Kidney epithelial cell (primary cell): ENCODE data around the gene TMTC3. TPM values are rescaled to one million over a fixed set of nuclear protein-coding genes. Genes with fewer than 3 reads are reported as not detected.
"Not testable (repeated sequence)": the region's sequence is repeated elsewhere in the genome, so short reads cannot be mapped to it uniquely, and the experiment has no call there.

Experiments used
- DNase-seq: peaks from one replicate; pipeline ENCODE4 v3.0.0-alpha.2; 2010; ENCODE audit warnings: low read depth
- H3K27me3 ChIP-seq: 2 replicates; pipeline ENCODE4 v1.6.0; 2011; ENCODE audit warnings: low read length; ENCODE audit not compliant: control insufficient read depth, insufficient read depth
- H3K36me3 ChIP-seq: 2 replicates; pipeline ENCODE4 v1.5.1; 2011; ENCODE audit warnings: low read length; ENCODE audit not compliant: control insufficient read depth, insufficient read depth
- H3K4me3 ChIP-seq: 2 replicates; pipeline ENCODE4 v1.5.1; 2011; ENCODE audit warnings: low read depth, mild to moderate bottlenecking, control low read depth, low read length
- total RNA-seq: library from RNA; depleted of rRNA; stranded (reverse); fragments of >200 nt; gene quantifications from 2 replicates; pipeline ENCODE4 v1.2.3, GENCODE V29; 2015
- TF ChIP-seq, protein P1 (sequence below): IDR thresholded peaks from 2 replicates; pipeline ENCODE4 v1.5.1; 2011; ENCODE audit warnings: mild to moderate bottlenecking, moderate library complexity, low read length, control low read depth, inconsistent platforms; ENCODE audit not compliant: insufficient read depth, poor library complexity, severe bottlenecking

The TMTC3 gene
- total RNA-seq, 1 donor from 2014 or later = 25.8 TPM

DNA sequence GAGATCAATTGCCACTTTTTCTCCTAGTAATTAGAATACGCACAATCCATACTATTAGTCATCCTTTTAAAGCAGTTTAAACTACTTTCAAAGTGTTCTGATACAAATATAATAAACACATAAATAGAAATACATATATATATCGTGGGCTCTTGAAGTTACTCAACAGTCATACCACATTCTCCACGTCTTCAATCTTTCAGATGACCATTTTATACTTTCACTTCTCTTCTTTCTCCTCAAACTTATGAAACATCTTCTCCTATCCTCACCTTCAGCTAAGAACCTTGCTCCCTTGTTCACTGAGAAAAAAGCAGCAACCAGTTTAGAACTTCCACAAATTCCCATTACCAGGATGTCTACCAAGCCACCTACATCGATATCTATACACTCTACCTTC, 19.4 kb upstream of the TMTC3 start:
- Histone ChIP-seq H3K27me3 (no peaks in the 10 kb centered on the region), H3K36me3 (no peaks in the 10 kb centered on the region), H3K4me3 (no peak overlapping the region)
- DNase-seq = no peak
- TF ChIP-seq, protein P1, sequence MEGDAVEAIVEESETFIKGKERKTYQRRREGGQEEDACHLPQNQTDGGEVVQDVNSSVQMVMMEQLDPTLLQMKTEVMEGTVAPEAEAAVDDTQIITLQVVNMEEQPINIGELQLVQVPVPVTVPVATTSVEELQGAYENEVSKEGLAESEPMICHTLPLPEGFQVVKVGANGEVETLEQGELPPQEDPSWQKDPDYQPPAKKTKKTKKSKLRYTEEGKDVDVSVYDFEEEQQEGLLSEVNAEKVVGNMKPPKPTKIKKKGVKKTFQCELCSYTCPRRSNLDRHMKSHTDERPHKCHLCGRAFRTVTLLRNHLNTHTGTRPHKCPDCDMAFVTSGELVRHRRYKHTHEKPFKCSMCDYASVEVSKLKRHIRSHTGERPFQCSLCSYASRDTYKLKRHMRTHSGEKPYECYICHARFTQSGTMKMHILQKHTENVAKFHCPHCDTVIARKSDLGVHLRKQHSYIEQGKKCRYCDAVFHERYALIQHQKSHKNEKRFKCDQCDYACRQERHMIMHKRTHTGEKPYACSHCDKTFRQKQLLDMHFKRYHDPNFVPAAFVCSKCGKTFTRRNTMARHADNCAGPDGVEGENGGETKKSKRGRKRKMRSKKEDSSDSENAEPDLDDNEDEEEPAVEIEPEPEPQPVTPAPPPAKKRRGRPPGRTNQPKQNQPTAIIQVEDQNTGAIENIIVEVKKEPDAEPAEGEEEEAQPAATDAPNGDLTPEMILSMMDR = no peak

DNA sequence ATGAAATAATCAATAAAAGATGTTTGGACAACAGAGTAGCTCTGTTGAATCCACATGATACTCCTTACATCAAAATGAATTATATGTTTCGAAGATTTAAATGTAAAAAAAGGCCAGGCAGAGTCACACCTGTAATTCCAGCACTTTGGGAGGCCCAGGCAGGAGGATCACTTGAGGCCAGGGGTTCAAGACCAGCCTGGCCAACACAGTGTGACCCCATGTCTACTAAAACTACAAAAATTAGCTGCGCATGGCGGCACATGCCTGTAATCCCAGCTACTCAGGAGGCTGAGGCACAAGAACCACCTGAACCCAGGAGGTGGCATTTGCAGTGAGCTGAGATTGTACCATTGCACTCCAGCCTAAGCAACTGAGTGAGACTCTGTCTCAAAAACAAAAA, 15.0 kb upstream of the TMTC3 start:
- Histone ChIP-seq H3K27me3 (no peaks in the 10 kb centered on the region), H3K4me3 (no peak overlapping the region), H3K36me3 (no peaks in the 10 kb centered on the region)
- TF ChIP-seq, protein P1 = no peak
- no peak for DNase-seq

DNA sequence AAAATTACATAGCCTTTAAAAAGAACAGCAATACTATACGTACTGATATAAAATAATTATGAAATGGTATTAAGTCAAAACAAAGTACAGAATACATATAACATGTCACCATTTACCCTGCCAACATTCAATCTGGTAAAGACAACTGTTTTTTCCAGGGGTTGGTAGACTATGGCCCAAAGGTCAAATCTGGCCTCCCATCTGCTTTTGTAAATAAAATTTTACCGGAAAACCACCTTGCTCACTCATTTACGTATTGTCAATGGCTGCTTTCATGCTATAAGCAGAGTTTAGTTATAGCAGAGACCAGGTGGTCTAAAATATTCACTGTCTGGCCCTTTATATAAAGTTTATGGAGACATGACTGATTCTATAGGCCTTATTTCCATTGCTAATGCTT, 14.3 kb upstream of the TMTC3 start:
- Histone ChIP-seq H3K36me3 (no peaks in the 10 kb centered on the region), H3K27me3 (no peaks in the 10 kb centered on the region), H3K4me3 (no peak overlapping the region)
- DNase-seq = no peak
- TF ChIP-seq, protein P1 = no peak

DNA sequence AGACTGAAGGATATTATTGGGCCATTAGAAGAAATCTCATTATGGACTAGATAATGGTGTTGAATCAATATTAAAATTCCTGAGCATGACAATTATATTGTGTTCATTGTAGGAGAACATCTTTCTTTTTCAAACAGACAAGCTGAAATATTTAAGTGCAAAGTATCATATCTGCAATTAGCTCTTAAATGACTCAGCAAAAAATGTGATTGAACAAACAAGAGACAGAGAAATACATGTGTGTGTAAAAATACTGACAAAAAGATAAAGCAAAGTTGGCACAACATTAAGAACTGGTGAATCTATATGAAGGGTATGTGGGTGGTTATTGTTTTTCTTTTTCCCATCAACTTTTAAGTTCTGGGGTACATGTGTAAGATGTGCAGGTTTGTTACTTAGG, 9.7 kb upstream of the TMTC3 start:
- Histone ChIP-seq H3K4me3 (no peak overlapping the region), H3K36me3 (no peaks in the 10 kb centered on the region), H3K27me3 (no peaks in the 10 kb centered on the region)
- TF ChIP-seq, protein P1 = no peak
- DNase-seq = no peak

DNA sequence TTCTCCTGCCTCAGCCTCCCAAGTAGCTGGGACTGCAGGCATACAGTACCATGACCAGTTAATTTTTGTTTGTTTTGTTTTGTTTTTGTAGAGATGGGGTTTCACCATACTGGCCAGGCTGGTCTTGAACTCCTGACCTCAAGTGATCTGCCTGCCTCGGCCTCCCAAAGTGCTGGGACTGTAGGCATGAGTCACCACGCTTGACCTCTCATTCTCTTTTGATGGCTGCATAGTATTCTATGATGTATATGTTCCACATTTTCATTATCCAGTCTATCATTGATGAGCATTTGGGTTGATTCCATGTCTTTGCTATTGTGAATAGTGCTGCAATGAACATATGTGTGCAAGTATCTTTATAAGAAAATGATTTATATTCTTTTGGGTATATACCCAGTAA, 8.9 kb upstream of the TMTC3 start:
- not testable (repeated sequence) for DNase-seq, H3K27me3 ChIP-seq, H3K4me3 ChIP-seq, H3K36me3 ChIP-seq

DNA sequence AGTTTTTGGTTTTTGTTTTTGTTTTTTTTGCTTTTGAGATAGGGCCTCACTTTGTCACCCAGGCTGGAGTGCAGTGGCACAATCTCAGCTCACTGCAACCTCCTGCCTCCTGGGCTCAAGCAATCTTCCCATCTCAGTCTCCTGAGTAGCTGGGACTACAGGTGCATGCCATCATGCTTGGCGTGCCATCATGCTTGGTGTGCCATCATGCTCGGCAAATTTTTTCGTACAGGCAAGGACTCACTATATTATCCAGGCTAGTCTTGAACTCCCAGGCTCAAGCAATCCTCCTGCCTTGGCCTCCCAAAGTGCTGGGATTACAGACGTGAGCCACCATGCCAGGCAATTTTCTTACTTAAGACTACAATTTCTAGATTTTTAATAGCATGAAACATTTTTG, 2.4 kb upstream of the TMTC3 start:
- H3K4me3 ChIP-seq, H3K36me3 ChIP-seq, DNase-seq: not testable (repeated sequence)

DNA sequence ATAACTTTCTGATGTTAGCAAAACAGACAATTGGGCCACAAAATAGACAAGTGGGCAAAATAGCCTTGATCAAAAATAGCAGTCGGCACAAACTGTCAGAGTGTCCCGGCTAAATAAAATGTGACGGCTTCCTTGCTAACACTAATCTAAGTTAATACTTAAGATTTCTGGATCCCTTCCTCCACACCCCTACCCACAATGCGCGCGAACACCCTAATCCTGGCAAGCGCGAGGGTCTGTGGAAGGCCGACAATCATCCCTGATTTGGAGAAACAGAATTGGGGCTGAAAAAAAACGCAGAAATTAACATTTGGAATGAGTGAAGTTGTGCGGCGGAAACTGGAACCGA, 708 bp upstream of the TMTC3 start:
- peak overlapping the region; percentile 77 for H3K4me3 ChIP-seq
- no peak for DNase-seq
- no peaks in the 10 kb centered on the region for H3K27me3 ChIP-seq
- TF ChIP-seq, protein P1 = no peak
- H3K36me3 ChIP-seq = no peaks in the 10 kb centered on the region

More for the DNA sequence above, 2.4 kb upstream of the TMTC3 start:
- H3K27me3 ChIP-seq = not testable (repeated sequence)
